NCI-H345 (cell line): ENCODE measurements around the gene TAF10.

Source experiments
- DNase-seq: peaks from one replicate; lab custom pipeline; 2025; lab: John Stamatoyannopoulos, UW

The TAF10 gene

DNA sequence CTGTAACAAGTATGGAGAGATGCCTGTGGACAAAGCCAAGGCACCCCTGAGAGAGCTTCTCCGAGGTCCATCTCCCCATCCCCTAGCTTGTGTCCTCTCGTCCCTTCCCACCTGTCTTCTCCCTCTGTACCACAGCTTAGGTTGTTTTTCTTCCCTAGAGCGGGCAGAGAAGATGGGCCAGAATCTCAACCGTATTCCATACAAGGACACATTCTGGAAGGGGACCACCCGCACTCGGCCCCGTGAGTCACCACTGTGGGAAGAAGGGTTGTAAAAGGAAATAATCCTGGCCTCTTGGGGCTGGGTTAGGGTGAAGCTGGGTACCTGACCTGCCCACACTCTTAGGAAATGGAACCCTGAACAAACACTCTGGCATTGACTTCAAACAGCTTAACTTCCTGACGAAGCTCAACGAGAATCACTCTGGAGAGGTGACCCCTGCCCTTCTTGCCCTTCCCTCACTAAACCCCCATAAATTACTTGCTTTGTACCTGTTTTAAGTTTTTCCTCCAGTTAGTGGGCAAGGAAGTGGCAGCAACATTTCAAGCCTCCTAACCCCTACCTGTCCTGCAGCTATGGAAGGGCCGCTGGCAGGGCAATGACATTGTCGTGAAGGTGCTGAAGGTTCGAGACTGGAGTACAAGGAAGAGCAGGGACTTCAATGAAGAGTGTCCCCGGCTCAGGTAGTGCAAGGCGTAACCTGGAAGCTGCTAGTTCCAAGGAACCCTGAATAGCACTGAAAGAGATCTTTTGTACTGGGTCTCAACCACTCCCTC lies 3.1 kb downstream of the TAF10 start:
- no peak for DNase-seq

DNA sequence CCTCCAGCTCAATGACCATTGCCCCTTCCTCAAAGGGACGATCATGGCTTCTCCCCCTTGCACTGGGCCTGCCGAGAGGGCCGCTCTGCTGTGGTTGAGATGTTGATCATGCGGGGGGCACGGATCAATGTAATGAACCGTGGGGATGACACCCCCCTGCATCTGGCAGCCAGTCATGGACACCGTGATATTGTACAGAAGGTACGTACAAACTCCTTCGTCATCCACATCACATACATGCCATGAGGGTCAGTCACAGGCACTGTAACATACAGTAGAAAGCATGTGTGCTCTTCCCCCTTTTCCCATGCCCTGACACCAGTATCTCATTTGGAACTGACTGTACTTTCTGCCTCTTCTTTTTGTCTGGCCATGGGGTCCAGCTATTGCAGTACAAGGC lies 4.0 kb downstream of the TAF10 start:
- no peak for DNase-seq

DNA sequence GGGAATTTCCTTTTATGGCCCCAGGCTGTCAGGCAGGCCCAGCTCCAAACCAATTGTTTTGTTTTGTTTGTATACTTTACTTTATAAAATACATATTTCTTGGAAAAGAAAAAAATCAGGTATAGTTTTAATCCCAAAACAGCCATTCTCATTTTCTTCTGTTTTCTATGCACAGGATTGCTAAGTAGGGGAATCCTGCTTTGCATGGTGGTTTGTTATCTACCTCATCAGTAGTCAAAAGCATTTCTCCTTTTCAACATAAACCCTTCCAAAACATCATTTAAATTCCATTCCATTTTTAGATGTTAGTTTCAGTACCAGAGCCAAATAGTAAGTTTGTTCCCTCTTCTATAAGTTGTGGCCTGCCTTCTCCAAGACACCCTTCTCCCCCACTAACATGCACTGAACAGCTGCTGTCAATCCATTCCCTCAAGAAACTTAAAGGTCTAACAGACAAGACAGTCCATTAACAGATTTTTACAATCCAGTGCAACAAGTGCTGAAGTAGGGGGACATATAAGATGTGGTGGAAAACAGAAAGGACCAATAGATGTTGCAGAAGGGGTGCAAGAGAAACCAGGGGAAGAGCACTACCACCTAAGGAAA lies 4.7 kb downstream of the TAF10 start:
- no peak for DNase-seq

DNA sequence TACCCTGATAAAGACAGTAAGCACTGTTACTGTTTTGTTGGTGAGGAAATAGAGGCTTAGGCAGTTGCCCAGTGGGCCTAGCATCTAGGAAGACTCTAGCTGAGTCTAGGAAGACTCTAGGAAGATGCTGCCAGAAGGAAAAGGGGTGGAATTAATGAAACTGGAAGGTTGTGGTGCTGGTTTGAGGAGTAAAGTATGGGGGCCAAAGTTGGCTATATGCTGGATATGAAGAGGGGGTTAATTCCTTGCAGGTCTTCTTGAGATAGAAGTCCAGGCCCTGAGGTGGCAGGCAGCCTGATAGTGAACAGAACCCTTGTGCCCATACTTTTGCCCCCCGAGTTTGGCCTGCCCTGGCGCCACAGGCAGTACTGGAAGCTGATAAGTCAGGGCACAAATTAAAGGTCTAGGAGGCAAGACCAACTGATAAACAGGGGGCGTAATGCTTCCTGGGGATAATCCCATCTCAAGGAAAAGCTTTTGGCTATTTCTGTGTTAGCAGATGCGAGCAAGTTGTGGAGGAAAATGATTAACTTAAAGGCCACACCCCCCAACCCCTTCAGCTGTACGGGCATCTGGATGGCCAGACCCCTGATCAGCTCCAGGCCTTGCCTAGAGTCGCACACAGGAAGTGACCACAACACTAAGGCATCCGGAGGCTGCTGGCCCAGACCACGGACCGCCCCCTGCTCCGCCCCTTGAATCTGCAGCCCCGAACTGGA lies 5.4 kb downstream of the TAF10 start:
- DNase-seq, result no peak

DNA sequence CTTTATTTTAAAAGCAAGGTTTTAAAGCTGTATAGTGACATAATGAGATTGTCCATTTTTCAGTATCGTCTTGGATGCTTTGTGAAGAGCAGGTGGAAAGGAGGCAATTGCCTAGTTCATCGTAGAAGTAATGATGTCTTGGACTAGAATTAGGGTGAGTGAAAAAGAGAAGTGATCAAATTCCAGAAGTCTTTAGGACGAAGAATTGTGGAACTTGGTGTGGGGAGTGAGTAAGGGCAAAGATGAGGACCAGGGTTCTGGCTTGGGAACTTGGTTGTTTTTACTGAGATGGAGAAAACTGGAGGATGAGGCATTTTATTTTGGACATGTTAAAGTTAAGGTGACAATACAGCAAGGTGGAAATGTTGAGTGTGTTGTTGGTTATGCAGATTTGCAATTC lies 7.2 kb downstream of the TAF10 start:
- no peak for DNase-seq

DNA sequence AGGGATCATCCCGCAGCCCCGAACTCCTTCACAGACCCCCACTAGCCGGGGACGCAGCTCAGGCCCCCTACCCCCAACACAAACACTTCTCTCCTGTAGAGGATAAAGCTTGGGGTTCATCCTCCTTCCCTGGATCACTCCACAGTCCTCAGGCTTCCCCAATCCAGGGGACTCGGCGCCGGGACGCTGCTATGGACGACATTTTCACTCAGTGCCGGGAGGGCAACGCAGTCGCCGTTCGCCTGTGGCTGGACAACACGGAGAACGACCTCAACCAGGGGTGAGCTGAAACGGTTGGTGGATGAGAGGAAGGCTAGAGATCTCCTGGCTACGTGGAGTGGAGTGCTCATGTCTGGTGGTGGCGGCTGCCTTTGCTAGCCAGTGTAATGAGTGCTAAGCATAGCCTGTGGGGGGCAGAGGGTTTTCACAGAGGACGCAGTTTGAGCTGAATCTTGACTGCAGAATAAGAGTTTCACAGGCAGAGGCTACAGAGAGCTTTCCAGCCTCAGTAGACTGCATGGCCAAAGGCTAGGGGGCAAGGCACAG lies 7.9 kb downstream of the TAF10 start:
- DNase-seq, result peak; percentile 51

DNA sequence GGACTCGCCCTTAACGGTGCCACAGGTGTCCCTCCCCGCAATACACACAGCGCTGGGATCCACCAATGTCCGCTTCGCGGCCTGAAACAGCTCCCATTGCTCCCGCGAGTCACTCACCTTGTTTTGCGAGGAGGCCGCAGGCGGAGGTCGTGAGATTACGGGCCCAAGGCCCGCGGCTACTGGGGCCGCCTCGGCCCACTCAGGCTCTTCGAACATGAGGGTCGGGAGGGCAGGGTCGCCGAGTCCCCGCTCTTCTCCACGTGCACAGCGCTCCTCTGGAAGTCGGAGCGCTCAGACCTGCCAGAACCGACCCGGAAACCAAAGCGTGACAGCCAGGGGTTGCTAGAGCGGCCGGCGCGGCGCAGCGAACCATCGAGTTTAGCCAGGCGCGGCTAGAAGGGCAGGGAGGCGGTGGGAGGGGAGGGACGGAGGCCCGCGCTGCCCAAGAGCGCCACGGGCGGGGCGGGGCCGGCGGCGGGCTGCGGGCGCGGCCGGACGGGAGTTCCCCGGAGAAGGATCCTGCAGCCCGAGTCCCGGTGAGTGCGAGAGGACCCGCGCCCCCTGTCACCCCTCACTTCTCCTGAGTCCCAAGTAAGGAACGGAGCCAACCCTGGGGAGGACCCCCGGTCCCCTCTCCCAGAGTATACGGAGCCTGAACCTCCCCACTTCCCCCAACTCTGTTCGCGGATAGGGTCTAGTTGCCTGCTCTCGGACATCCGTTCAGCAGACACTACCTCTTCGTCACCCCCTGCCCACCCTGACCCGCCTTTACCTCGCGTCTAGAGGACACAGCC lies 8.5 kb downstream of the TAF10 start, which contains the start of the genes ILK and RRP8:
Gene ILK (plus strand): TSS at position 488 of the 794 bp plus-strand sequence. CDS start 498 bp downstream, outside the sequence.
Gene RRP8 (minus strand): TSS at position 330 of the 794 bp plus-strand sequence. CDS start 114 bp downstream, at position 216.
- peak; percentile 84 for DNase-seq

DNA sequence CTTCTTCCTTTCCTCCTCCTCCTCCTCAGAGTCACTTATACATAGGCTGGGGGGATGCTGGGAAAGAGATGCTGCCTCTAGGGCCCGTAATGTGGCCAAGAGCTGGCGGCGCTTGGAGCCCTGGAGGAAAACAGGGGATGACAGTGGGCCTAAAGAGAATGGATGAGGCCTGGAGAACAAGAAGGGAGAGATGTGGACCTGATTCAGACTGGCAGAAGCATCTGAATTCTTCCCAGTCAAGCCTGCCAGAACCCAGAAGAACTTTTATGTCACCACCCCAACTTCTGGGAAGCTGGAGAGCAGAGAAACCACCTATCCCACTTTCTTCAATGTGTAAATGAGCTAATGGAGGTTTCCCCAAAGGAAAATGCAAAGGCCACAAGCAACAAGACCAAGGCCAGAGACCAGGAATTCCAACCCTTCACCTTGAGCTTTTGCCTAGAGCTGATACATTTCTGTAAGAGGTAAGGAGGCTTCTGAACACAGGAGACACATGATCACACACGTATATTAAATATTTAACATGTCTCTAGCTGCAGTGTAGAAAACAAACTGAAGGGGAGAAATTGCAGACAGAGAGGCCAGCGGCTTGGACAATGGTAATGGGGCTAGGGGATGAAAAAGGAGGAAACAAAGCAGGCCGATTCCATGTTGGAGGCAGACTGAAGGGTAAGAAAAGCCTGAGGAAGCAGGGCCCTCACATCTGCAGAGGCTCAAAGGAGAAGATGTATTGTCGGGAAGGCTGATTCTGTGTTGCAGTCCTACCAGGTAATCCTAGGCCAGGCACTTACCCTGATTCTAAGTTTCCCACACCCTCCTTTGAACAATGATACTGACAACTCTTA lies 9.7 kb downstream of the TAF10 start:
- no peak for DNase-seq

DNA sequence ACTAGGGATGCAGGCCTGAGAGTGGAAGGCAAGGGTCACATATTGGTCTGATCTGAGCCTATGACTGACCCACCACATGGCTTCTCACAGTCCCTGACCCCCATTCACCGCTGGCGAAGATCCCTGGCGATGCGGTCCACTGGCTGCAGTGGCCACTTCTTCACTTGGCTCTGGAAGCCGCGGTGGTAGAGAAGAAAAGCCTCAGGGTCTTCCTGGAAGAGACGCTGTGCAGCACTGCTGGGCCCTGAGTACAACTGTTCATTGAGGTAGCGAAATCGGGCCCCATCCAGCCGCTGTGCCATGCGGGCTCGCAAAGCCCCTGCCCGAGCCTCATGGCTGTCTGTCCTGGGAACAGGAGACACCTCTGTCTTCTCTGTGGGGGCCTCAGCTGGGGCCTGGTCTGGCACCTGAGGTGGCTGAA lies 11.0 kb downstream of the TAF10 start:
- no peak for DNase-seq

DNA sequence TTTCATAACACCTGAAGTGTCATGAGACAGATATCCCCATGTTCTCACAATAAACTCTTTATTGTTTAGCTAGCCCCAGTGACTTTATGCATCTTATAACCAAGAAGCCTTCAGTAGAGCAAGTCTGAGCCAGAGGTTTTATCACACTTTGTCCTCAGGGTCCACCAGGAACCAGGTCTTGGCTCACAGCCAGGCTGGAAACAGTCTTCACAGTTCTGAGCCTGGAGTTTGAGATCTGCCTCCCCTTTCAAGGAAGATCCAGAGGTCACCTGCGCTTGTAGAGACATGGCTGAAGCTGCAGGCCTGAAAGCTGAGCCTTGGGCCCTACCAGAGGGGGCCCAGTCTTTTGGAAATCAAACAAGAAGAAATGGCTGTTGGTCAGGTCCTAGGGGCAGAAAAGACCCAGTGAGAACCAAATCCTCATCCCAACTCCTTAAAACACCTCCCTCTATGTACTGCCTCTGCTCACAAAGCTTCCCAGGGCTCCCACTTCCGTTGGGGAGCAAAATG lies 12.1 kb downstream of the TAF10 start:
- no peak for DNase-seq

DNA sequence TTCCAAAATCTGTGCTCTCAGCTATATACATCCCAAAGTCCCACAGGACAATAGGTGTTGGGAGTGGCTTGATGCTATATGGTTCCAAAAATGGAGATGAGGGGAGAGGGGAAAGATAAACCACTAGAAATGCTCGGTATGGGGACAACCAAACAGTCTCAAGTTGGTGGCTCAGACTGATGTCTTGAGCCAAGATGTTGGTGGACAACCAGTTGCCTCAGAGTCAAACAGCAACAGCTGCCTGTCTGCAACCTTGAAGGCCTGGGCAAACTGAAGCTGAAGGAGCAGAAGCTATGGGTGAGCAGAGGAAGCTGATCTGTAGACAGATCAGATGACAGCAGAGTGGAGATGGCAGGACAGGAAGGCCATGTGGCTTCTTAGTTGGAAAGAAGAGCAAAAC lies 12.6 kb downstream of the TAF10 start:
- no peak for DNase-seq

DNA sequence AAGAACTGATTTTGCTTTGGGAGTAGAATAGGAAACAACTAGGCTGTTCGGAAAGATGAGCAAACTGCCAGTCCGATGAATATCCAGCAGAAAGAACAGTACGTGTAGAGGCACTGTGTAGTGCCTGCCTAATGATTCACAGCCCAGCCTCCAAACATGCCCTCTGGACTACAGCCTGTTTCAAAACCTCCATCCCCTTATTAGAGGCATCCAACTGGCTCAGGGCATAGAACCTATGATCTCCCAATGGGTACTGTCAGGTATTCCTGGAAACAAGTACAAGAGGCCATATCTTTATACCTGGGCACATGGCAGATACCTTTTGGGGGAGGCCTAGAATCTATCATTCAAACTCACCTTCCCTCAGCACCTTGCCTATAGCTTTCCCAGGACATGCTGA lies 13.5 kb downstream of the TAF10 start:
- DNase-seq, result no peak

DNA sequence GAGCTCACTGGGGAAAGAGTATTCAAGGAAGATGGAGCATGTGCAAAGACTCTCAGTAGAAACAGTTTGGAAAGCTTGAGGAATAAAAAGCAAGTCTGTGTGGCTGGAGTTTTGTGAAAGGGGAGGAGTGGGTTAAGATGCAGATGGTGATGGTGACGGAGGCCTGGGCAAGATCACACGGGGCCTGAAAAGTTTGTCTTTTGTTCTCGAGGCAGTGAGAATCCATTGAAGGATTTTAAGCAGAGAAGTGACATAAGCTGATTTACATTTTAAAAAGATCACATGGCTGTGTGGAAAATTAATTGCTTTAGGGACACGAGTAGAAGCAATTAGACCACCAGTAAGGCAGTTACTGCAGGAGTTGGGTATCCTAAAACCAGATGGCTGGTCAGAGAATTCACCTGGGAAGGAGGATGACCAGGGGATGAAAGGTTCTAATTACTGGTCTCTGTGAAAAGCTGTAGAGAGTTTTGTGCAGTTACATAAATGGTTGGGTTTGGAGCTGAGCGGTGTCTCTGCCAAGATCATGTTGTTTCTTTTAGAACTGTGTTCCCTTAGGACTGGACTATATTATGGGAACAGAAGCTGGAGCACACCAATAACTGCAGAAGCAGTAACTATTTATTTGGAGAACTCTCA lies 15.7 kb downstream of the TAF10 start:
- DNase-seq, result no peak

DNA sequence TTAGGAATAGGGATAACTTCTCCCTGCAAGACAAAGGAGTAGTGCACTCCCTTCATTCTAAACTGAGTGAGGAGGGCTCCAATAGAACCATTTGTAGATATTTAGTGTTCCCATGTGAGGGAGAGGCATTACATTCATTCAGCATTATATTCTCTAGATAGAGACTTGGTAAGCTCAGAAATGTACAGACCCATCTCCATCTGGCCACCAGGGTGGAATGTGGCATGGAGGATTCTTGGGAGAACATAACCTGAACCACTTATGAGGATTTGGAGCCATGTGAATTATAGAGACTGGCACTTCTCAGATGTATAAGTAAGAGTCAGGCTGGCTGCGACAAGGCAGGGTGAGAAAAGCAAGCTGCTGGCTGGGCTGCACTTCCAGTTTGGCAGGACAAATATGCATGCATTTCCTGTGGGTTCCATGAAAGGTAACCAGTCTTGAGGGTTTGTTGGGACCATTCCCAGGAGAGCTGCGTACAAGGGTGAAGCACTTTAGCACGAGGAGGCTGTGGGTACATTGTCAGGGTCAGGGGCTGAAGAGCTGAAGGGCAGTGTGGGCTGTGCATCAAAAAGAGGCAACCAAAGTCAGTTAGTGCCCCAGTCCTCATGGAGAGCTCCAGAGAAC lies 17.8 kb downstream of the TAF10 start:
- DNase-seq, result no peak

DNA sequence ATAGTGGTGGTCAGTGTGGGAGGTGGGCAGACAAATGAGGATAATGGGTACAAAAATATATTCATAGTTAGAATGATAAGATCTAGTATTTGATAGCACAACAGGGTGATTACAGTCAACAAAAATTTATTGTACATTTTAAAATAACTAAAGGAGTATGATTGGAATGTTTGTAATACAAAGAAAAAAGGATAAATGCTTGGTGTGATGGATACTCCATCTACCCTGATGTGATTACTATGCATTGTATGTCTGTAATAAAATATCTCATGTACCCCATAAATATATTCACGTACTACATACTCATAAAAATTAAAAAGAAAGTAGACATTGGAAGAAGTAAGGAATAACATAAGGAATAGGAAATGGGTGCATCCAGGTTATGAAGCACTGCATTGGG lies 24.0 kb downstream of the TAF10 start:
- DNase-seq, result no peak

DNA sequence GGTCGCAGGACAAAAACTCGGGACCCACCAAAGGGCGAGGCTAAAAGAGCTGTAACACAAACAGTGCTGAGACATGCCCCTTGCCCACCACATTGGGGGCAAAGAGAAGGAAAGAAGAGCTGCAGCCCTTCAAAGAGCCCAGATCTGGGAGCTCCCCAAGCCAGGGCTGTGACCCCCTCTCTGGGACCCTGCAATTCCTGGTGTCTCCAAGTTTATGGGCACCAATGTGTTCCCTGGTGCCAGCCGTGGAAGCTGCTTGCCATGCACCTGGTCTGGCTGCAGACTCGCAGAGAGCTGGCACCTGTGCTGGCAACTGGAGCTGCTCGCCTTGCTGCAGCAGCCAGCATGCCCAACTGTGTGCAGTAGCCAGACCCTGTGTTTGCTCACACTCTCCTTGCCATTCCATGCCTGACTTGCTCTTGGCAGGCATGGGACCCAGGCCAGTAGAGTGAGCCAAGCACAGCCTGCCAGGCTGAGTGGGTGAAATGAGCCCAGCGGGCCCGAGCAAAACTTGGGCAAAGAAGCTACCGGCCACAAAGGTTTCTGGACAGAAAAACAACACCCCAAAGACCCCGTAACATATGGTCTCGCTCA lies 24.6 kb downstream of the TAF10 start:
- no peak for DNase-seq

DNA sequence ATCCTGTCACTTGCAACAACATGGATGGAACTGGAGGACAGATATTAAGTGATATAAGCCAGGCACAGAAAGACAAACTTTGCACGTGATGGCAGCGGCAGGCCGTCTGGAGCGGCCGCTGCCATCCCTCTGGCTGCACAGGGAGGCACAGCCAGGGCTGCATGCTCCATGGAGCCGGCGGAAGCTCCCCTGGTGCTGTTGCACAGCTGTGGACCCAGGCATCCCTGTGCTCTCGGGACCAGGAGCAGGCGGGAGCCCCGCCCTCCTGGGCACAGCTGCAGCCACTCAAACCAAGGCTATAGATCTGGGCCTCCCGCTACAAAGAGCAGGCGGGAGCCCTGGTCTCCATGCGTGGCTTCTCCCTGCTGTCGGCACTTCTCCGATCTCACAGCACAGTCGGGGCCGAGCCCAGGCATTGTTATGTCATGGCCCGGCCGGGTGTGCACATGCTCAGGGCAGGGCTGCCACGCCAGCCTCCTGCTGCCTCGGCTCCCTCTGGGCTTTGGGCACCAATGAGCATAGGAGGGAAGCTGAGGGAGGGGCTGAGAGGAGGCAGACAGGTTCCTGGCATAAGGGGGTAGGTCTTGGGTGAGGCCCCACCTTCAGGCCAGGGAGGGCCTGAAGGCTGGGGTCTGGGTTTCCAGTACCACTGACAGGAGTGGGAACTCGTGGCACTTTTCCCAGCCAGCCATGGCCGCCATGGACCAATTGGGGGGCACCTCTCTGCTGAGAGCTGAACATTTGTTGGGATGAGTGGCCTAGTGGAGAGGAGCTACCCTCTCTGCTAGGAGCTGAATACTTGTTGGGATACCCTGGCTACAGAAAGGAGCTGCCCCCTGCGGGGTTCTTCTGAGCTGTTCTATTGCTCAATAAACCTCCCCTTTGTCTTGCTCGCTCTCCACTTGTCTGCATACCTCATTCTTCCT lies 25.3 kb downstream of the TAF10 start:
- DNase-seq, result no peak

DNA sequence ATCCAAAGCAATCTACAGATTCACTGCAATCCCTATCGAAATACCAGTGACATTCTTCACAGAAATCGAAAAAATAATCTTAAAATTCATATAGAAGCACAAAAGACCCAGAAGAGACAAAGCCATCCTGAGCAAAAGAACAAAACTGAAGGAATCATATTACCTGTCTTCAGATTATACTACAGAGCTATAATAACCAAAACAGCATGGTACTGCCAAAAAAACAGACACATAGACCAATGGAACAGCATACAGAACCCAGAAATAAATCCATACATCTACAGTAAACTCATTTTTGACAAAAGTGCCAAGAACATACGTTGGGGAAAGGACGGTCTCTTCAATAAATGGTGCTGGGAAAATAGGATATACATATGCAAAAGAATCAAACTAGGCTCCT lies 27.5 kb downstream of the TAF10 start:
- no peak for DNase-seq
